GM18868 (cell line): Measurements from ENCODE around the gene CBX8.
A peak's percentile ranks its signal among the peaks of the same experiment; 100 is the strongest.

Experiments used
- ATAC-seq: cut with Tn5 transposase; IDR thresholded peaks from one replicate; pipeline ENCODE4 v1.9.1; 2021; ENCODE audit warnings: mild to moderate bottlenecking, moderate library complexity; ENCODE audit not compliant: unreplicated experiment

The CBX8 gene

DNA sequence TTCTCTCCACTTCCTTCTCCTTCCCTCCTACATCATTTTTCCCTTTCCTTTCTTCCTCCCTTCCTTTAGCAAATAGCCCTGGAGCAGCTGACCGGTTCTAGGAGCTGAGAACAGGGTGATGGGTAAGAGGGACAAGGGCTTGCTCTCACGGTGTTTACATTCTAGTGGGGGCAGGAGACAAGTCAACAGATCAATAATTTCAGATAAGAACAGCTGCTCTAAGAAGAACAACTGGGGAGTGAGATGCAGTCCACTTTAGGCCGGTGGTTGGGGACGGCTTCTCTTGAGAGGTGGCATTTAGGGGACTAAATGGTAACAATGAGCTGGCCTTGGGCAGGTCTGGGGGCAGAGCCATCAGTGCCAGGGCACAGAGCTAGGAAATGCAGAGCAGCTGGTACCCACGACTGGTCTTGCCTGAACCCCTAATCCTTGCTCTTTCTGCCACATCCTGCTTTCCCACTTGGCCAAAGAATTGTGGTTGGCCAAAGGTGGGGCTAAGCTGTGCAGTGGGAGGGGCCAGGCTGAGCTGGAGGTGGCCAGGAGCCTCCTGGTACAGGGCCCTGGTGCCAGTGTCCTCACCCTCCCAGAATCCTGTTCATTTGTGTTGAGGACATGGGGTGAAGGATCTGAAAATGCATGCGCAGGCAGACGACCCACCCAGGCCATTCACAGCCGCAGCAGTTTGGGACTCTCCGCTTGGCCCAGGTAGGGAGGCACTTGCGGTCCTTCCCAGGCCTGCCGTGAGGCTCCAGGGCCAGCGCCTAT lies 24.6 kb upstream of the CBX8 start:
- no peak for ATAC-seq

DNA sequence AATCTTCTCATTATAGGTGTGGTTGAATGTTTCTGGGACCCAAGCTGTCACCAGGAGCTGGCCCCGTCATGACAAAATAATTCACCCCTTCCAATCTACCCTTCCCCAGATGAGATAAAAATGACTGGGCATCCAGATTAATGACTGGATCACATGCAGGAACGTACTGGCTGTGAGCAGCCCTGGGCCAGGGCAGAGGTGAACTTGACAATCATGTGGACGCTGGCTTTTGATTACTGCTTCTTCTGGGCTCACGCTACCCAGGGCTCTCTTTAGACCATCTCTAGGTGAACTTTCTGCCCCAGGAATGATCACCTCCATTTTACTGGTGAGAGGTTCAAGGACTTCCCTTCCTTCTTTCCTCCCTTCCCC lies 24.1 kb upstream of the CBX8 start:
- no peak for ATAC-seq

DNA sequence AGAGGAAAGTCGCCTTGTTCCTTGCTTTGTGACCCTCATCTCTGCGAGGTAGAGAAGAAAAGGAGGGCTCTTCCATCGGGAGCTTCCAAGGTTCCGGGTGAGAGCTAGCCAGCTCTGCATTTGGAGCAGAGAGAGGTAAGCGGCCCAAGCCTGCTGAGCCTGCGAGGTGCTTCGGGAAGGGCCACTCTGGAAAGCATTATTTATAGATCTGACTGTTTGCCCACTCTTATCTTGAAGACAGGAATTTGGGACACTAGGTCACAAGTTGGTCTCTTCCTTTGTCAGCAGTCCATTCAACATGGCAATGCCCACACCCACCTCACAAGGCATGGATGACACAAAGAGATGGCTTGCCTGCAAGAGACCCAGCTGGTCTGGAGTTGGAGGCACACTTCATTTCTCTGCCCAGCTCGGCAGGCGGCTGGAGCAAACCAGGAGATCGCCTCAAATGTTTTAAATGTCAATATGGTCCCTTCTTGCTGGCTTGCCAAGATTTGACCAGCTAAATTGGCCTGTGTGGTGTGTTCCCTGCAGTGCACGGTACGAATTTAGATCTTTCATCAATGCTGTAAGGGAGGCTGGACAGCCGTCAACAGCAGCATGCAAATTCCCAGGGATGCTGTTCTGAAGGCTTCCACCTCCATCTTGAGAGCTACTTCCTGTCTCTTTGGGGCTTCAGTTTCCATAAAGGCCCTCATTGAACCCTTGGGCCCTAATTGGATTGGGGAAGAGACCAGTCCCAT lies 22.8 kb upstream of the CBX8 start:
- ATAC-seq: no peak

DNA sequence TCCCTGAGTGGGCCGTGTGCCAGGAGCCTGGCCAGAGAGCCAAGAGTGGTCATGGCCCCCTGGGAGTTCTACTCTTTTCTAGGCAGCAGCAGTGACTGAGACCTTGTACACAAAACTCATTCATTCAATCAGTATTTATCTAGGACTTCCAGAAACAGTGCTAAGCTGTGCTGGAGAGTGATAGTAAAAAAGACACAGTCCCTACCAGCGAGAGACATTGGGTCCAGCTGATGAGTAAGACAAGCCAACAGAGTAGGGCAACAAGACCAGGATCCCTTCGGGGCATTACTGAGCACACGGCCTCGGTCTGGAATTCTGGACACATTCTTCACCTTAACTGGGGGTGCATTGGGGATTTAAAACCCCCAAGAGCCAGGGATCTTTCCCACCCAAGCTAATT lies 22.2 kb upstream of the CBX8 start:
- ATAC-seq: no peak

DNA sequence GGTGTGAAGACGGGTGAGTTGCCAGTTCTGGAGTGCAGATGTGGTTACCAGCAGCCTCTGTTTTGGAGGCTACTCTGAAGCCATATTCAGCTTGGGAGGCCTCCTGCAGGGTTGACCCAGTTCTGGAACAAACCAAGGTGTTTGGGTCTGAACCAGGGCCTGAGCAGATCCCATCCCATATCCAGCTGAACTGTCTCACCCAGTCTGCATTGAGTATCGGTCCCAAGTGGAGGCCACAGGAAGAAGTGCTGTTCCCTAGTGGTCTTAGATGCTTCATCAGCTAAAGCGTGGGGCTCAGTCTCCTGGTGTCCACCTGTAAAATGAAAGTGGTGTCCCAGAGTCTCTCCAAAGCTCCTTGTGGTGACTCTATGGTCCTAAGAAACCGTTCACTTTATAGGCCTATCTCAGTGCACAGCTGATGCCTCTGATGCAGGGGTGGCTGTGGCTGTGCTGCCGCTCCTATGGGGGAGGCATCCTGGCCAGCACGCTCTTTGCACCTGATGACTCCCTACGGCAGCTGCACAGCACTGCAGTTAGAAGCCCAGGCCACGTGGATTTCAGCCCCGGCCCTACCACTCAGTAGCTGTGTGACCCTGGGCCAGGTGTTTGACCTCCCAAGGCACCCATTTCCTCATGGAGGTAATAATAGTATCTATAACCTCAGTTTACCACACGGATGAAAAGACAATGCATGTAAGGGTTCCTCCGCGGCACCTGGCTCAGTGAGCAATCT lies 21.3 kb upstream of the CBX8 start:
- no peak for ATAC-seq

DNA sequence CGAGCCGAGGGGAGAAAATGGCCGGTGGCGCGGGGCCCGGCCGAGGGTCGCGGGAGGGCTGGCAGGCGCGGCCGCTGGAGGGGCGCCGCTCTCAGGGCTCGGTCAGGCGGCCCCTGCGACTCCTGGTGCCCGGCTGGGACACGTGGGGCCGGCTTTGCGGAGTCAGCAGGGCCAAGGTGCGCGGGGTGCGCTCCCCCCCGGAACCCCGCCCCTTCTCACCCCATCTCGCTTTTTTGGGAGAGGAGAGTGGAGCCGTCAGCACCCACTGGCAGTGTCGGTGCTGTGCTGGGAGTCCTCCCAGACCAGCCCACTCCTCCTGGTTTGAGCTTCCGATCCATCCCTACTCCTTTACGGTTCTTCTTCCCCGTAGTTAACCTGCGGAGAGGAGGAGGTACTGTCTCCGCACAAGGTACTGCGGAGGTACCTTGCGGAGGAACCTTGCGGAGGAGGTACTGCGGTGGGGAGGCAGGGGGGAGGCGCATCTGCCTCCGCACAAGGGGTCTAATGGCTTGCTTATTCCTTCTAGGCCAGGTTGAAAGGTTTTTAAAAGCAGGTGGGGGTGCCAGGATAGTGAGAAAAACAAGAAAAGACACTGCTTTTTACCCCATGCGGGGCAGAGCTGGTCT lies 19.1 kb upstream of the CBX8 start:
- ATAC-seq: no peak

DNA sequence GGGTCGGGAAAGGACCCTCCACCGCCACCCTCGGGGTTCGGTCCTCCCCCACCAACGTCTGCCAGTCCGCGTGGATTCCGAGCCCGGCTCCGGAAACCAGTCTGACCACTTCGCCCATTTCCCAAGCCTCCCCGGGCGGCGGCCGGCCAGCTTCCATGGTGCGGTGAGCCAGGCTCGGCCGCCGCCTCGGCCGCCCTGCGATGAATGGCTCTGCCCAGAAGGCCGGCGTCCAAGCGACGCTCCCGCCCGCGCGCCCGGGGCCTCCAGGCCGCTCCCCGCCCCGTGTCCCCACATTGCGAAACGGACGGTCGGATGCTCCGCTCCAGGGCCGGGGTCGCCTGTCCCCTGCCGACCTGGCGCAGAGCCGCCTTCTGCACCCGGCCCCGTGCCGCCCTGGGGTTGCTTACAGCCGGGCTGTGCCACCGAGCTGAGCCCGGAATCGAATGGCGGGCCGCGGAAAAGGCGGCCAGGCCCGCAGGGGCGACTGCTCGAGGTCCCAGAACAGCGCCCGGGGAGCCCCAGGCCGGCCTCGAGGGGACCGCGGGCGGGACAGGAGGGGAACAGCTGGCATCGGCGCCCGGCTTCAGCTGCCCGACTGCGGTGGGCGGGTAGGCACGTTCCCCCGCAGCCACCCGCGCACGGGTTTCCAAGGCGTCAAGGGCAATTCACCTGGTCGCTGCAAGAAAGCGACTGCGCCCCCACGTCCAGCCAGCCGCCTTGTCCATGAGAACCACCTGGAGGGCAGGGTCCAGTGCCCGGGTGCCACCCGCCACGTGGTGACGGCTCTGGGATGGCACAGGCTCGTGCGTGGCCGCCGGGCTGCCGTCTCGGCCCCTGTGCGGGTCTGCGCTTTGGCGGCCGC lies 18.3 kb upstream of the CBX8 start:
- no peak for ATAC-seq

DNA sequence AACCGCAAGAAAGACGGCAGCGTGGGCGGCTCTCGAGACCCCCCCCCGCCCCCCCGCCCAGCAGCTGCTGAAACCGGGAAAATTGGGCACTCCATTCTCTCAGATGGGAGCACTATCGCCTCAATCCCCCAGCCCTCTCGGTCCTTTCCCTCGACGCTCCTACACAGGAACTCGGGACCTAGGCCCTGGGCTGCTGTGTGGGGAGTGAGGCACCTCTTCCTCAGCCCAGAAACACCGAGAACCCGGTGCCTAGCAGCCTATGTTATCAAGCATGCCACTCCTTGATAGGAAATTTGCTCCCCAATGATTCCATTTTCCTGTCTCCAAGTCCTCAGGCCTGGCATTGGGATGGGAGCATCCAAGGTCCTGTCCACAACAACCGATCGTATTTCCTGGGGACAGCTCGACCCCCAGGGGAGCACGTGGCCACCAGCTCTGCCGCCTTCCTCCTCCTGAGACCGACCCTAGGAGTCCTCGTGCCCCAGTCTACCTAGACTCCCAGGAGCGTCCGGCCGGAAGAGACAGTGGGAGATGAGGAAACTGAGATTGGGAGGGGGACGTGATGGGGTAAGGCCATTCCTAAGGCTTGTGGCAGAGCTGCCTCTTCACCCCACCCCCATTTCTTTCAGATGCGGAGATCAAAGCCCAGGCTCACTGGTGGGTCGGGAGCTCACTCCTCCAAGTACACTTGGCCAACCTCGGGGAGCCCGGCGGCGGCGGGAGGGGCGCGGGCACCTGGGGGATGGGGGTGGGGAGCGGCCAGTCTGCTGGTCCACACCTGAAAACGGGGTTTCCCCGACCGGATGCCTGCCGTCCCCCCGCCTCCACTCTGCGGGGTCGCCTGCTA lies 17.5 kb upstream of the CBX8 start:
- ATAC-seq: no peak

DNA sequence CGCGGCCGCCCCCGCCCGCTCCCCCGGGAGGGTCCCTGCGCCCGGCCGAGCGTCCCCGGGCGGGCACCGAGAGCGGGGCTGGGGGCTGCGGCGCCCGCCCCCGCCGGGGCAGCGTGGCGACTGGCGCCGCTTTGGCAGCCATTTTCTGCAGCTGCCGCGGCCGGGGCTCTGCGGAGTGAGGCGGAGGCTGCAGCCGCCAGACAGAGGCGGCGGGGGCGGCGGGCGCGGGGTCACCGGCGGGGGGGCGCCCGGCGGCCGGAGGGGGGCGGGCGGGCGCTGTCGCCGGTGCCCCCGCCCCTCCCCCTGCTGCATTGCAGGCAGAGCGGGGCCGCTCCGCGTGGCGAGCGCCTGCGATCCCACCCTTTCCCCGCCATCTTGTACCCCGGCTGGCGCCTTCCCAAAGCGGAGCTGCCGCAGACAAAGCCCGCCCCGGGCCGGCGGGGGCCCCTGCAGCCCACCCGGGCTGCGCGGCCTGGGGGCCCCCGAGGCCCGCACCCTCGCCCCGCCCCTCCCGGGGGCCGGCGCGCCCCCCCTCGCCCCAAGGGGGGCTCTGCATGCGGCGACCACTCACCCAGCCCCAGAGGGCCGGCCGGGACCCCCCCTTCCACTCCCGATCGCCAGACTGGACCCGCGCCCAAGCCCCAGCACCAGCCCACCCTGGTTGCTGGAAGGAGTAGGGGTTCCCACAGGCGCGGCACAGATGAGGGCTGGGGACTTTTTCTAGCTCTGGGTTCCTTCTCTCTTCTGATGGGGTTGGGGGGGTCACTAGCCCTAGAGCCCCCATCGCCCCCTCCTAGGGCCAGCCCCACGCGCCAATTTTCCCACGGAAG lies 16.6 kb upstream of the CBX8 start:
- no peak for ATAC-seq

DNA sequence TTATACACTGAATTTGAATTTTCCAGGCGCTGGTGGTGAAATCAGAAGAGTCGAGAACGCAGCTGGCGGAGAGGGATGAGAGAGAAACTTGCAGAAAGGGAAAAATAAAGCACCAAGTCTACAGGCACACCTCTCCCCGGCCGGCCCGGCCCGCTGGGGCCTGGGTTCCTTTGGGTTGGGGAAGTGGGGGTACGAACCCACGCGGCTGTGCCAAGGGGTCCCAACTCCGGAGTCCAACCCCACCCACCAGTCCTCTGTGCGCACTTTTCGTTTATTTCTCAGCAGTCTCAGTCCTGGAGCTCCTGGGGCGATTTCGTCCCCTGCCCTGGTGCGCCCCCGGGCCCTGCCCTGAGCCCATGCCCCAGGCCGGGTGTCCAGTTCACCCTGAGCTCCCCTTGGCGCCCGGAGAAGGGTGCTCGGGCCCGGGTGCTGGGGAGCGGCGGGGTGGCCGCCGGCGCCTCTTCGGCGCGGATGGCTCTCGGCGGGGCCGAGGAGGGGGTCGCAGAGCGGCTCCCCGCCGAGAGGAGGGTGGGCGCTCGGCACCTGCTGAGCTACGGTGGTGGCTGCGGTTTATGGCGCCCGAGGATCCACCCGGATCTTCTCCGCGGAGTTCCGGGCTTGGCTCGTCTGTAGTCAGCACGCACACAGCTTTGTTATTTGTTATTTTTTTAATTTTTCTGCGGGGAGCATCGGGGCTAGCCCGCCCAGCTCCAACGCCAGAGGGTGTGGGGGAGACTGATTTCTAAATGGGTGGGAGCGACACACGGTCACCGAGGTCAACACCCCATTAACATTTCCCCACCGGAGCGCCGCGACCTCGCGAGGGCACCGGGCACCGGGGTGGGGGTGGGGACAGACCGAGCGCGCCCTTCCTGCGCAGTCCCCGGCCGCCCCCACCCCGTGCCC lies 15.7 kb upstream of the CBX8 start:
- ATAC-seq: no peak

DNA sequence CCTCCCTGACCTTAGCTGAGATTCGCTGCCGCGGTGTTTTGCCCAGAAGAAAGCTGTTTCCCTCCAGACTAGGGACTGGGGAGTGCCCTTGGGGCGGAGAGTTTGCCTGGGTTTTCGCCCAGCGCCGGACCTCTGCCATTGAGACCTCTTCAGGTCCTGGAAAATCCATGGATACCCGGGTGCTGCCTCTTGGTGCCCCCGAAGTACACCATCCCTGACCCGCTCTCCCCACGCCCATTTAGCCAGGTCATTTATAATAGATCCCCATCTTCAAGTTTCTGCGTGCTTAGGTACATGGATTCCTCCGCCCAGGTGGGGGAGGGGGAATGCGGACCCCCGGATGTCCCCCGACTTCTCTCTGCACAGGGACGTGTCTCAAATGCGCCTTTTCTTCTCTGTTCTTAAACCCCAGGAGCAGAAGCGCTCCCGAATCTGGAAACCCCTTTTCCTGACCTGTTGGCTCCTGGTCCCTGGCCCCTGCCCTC lies 15.0 kb upstream of the CBX8 start:
- ATAC-seq: no peak

DNA sequence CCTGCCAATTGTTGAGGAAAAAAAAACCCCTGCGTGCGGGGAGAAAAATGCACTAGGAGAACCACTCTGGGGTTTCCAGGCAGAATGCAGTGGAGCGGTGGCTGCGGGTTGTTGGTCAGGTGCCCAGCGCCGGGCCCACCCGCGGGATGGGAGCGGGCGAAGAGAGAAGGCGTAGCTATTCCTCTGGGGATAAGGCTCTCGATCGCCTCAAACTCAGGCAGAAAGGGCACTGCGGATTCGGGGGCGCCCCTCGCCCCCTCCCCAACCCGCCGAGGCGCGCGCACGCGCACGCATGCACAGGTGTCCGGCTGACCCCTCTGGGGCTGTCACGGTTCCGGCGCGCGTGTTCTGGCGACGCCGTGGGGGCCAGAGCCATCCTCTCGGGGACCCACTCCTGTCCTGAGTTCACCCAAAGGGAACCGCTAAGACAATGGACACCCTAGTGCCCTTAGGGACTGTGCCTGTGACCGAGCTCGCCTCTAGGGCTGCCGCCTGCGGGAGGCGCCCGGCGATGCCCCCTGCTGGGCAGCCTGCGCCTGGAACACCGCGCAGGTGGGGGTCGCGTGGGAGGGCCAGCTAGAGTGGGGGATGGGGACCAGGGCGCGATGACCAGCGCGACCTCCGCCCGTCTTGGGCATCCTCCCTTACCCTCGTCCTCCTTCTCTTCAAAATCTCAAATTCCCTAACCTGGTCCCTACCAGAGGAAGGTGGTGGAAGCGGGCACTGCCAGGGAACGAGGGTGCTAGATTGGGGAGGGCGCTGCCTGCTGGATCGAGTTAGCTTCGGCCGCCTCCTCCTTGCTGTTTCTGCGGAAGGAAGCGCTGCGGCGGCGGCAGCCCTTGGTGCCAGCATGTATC lies 14.4 kb upstream of the CBX8 start:
- no peak for ATAC-seq

DNA sequence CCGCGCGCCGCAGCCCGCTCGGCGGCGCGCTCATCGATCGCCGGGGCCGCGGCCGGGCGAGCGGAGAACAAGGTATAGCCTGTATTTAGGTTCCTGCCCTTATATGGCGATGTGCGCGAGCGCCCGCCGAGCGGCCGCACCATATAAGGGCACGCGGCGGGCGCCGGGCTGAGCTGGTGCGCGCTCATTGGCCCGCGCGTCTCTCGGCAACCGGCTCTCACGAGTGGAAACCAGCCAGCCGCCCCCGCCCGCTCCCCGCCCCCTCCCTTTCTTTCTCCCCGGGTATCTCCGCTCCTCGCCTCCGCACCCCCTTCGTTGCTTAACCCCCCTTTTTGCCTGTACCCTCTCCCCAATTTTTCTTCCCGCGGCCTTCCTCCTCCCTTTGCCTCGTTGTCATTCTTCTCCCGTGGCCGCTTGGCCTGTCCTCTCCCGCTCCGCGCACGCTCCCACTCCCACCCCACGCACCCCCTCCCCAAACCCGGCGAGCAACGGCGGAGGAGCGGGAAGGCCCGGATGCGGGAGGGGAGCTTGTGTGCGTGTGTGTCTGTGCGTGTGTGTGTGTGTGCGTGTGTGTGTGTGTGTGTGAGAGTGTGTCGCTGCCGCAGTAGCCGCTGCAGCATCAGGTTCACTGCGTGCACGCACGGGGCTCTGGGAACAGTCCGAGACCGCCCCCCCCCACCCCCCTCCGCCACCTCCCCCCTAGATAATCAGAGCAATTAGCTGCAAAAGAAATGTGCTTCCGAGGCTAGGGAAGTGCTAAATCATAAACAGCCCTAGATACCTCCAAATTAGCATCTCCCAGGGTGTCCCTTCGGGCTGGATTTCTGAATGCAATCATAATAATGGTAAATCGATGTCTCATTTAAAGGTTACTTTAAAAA lies 13.5 kb upstream of the CBX8 start:
- ATAC-seq: peak; percentile 81

DNA sequence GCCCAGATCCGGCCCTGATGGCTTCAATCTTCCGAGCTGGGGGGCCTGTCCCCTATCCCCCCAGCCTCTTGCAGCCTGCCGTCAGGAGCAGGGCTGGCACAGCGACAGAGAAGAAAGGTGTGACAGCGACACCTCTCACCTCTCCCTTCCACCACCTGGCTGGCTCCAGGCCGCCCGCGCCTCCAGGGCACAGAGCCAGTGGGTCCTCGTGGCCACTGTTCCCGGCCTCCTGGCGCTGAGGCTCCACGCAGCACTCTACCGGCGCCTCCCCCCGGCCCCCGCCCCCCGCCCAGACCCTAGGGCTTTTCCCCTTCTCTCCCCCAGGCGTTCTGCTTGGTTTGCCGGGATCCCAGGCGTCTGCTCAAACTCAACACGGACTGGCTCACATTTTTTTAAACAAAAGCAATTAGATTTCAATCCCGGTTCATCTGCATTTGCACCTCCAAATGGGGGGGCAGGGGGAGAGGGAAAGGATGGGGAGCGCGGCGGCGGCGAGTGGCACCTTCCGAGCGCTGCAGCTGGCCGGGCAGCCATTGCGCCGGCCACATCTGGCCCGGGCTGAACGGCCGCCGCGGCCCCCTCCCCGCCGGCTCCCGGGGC lies 12.8 kb upstream of the CBX8 start:
- ATAC-seq: no peak
